Measurements from ENCODE around the gene RPL9. TPM values are rescaled to one million over a fixed set of nuclear protein-coding genes. Genes with fewer than 3 reads are reported as not detected.

The RPL9 gene
- polyA plus RNA-seq, 1 donor (not counting 4 experiments of a cell fraction or from before 2014, with no cell fraction given): 1,522 TPM

DNA sequence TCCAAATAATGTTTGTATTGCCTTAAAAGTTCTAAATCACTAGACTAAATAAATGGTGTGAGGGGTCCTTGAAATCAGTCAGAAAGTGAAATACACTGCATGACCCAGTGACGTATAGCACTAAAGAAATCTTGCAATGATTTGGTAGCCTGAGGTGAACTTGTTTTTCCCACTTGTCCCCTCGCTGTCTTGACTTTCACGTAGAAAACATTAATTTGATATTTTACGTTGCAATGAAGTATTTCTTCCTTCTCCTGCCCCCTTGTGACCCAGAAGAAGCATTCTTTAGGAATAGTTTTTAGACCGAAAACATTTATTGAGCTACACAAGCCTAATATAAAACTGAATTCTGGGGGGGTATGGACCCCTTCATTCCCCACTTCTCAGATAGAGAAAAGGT, 48.3 kb downstream of the RPL9 start:
- no peaks in the 10 kb centered on the region for H3K36me3 ChIP-seq (ENCODE audit: control insufficient read depth in 2 of 2, extremely low read depth in 1 of 2, insufficient read depth in 2 of 2, low read length in 2 of 2)
- no peak for DNase-seq (ENCODE audit: low read depth, low spot score)
- dilution Hi-C loops (cut with MboI; ENCODE audit: extremely low pct_ligation_motif_present, low sequenced_read_pairs): no loop called here
- no peak overlapping the region for H3K9ac ChIP-seq (ENCODE audit: control insufficient read depth, extremely low read depth, insufficient read depth, low read length)
- no peak overlapping the region for H3K27ac ChIP-seq (ENCODE audit: control insufficient read depth, insufficient read depth, low read length)
- TF ChIP-seq EZH2 (IDR thresholded peaks at IDR 0.05; ENCODE audit: low read length) (no peak), CTCF (optimal IDR thresholded peaks at IDR 0.05 in 1 of 3, IDR thresholded peaks at IDR 0.05 in 1 of 3, conservative IDR thresholded peaks at IDR 0.05 in 1 of 3; ENCODE audit: extremely low read depth in 1 of 3, insufficient read depth in 2 of 3, low read length in 3 of 3) (no peak)
- no peaks in the 10 kb centered on the region for H3K4me1 ChIP-seq (ENCODE audit: control insufficient read depth, extremely low read depth, insufficient read depth, low read length)
- no peak overlapping the region for H3K4me2 ChIP-seq (ENCODE audit: control insufficient read depth, extremely low read depth, insufficient read depth, low read depth, low read length)
- no peak overlapping the region for H2AFZ ChIP-seq (ENCODE audit: control insufficient read depth, low read length)
- no peak overlapping the region for H3K4me3 ChIP-seq (ENCODE audit: control insufficient read depth in 2 of 3, extremely low read depth in 1 of 3, insufficient read depth in 2 of 3, low read depth in 1 of 3, low read length in 3 of 3)
- H3K27me3 ChIP-seq (ENCODE audit: control insufficient read depth, extremely low read depth, insufficient read depth, low read length): no peaks in the 10 kb centered on the region
- no peaks in the 10 kb centered on the region for H3K9me3 ChIP-seq (ENCODE audit: control insufficient read depth, low read depth, low read length)
- FAIRE-seq: no peak
- H3K9me1 ChIP-seq (ENCODE audit: control insufficient read depth, extremely low read depth, insufficient read depth, low read length): no peaks in the 10 kb centered on the region
- no peaks in the 10 kb centered on the region for H3K79me2 ChIP-seq (ENCODE audit: control insufficient read depth, insufficient read depth, low read length)
- H4K20me1 ChIP-seq (ENCODE audit: control insufficient read depth, extremely low read depth, insufficient read depth, low read length): no peaks in the 10 kb centered on the region

DNA sequence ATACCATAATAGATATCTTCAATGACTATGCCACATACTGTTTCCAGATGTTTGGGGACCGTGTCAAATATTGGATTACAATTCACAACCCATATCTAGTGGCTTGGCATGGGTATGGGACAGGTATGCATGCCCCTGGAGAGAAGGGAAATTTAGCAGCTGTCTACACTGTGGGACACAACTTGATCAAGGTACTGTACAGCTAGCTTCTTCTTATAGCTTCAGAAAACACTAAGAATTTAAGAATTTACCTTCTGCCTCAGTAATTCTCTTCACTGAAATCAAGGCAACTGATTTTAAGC, 51.2 kb downstream of the RPL9 start:
- no peak overlapping the region for H3K27ac ChIP-seq (ENCODE audit: control insufficient read depth, insufficient read depth, low read length)
- DNase-seq (ENCODE audit: low read depth, low spot score): no peak
- no peaks in the 10 kb centered on the region for H3K27me3 ChIP-seq (ENCODE audit: control insufficient read depth, extremely low read depth, insufficient read depth, low read length)
- dilution Hi-C loops (cut with MboI; ENCODE audit: extremely low pct_ligation_motif_present, low sequenced_read_pairs): no loop called here
- no peak overlapping the region for H3K4me3 ChIP-seq (ENCODE audit: control insufficient read depth in 2 of 3, extremely low read depth in 1 of 3, insufficient read depth in 2 of 3, low read depth in 1 of 3, low read length in 3 of 3)
- no peaks in the 10 kb centered on the region for H3K9me1 ChIP-seq (ENCODE audit: control insufficient read depth, extremely low read depth, insufficient read depth, low read length)
- TF ChIP-seq EZH2 (IDR thresholded peaks at IDR 0.05; ENCODE audit: low read length) (no peak), CTCF (optimal IDR thresholded peaks at IDR 0.05 in 1 of 3, IDR thresholded peaks at IDR 0.05 in 1 of 3, conservative IDR thresholded peaks at IDR 0.05 in 1 of 3; ENCODE audit: extremely low read depth in 1 of 3, insufficient read depth in 2 of 3, low read length in 3 of 3) (no peak)
- no peaks in the 10 kb centered on the region for H3K4me1 ChIP-seq (ENCODE audit: control insufficient read depth, extremely low read depth, insufficient read depth, low read length)
- no peak overlapping the region for H3K9ac ChIP-seq (ENCODE audit: control insufficient read depth, extremely low read depth, insufficient read depth, low read length)
- no peak for FAIRE-seq
- no peaks in the 10 kb centered on the region for H3K79me2 ChIP-seq (ENCODE audit: control insufficient read depth, insufficient read depth, low read length)
- H2AFZ ChIP-seq (ENCODE audit: control insufficient read depth, low read length): no peak overlapping the region
- H3K36me3 ChIP-seq (ENCODE audit: control insufficient read depth in 2 of 2, extremely low read depth in 1 of 2, insufficient read depth in 2 of 2, low read length in 2 of 2): no peaks in the 10 kb centered on the region
- no peaks in the 10 kb centered on the region for H3K9me3 ChIP-seq (ENCODE audit: control insufficient read depth, low read depth, low read length)
- H4K20me1 ChIP-seq (ENCODE audit: control insufficient read depth, extremely low read depth, insufficient read depth, low read length): no peaks in the 10 kb centered on the region
- no peak overlapping the region for H3K4me2 ChIP-seq (ENCODE audit: control insufficient read depth, extremely low read depth, insufficient read depth, low read depth, low read length)
